Measurements from ENCODE around the gene GSE1.

- TF ChIP-seq, protein P1, sequence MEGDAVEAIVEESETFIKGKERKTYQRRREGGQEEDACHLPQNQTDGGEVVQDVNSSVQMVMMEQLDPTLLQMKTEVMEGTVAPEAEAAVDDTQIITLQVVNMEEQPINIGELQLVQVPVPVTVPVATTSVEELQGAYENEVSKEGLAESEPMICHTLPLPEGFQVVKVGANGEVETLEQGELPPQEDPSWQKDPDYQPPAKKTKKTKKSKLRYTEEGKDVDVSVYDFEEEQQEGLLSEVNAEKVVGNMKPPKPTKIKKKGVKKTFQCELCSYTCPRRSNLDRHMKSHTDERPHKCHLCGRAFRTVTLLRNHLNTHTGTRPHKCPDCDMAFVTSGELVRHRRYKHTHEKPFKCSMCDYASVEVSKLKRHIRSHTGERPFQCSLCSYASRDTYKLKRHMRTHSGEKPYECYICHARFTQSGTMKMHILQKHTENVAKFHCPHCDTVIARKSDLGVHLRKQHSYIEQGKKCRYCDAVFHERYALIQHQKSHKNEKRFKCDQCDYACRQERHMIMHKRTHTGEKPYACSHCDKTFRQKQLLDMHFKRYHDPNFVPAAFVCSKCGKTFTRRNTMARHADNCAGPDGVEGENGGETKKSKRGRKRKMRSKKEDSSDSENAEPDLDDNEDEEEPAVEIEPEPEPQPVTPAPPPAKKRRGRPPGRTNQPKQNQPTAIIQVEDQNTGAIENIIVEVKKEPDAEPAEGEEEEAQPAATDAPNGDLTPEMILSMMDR (IDR thresholded peaks at IDR 0.05), result no peak
- TF ChIP-seq ZFX (IDR thresholded peaks at IDR 0.05; ENCODE audit: borderline replicate concordance), result no peak
Measured at GRCh38 chr16:85618521-85618920, 5.4 kb downstream of the GSE1 start.
